IMR-90 (cell line): ENCODE measurements around the gene EXOC4. TPM values are rescaled to one million over a fixed set of nuclear protein-coding genes. Genes with fewer than 3 reads are reported as not detected.

ENCODE experiments used
- ATAC-seq: fragments of 200-7000 bp; cut with Tn5 transposase; 2 replicates; pipeline ENCODE4 v1.9.1; 2020; ENCODE audit warnings: low read depth, mild to moderate bottlenecking, moderate library complexity
- BruUV-seq: library from RNA; stranded (reverse); fragments of 400-500 nt; replicated peaks from 2 replicates; lab custom pipeline; 2021; lab: Mats Ljungman, UMichigan
- CTCF ChIA-PET: fragments of 300-600 bp; formaldehyde crosslinking; extraction: SDS; loops from one replicate; lab custom pipeline; 2021; ENCODE audit warnings: antibody characterized with exemption; lab: Yijun Ruan, JAX
- POLR2A ChIA-PET: fragments of 300-600 bp; sonication (Branson Sonifier 250); formaldehyde crosslinking; loops from one replicate; lab custom pipeline; 2022; ENCODE audit warnings: antibody characterized with exemption; ENCODE audit not compliant: unreplicated experiment; lab: Charles Lee
- DNase-seq: peaks from one replicate; pipeline ENCODE4 v3.0.0; 2013
- H2AFZ ChIP-seq: replicated peaks from 2 replicates; pipeline ENCODE3; 2013; ENCODE audit warnings: low read length, mild to moderate bottlenecking; ENCODE audit not compliant: poor library complexity
- H2AK5ac ChIP-seq: 2 replicates; pipeline ENCODE4 v1.6.1; 2013; ENCODE audit warnings: low read depth, low read length, inconsistent platforms
- H2AK9ac ChIP-seq: replicated peaks from 2 replicates; pipeline ENCODE3; 2013; ENCODE audit warnings: mild to moderate bottlenecking, low read depth, low read length, moderate library complexity; ENCODE audit not compliant: poor library complexity
- H2BK120ac ChIP-seq: 2 replicates; pipeline ENCODE4 v1.6.1; 2013; ENCODE audit warnings: low read depth, low read length, inconsistent platforms
- H2BK15ac ChIP-seq: 3 replicates; pipeline ENCODE4 v1.6.1; 2013; ENCODE audit warnings: low read depth, low read length, inconsistent platforms
- H2BK20ac ChIP-seq: 2 replicates; pipeline ENCODE4 v1.6.1; 2013; ENCODE audit warnings: low read depth, mild to moderate bottlenecking, inconsistent platforms, low read length, moderate library complexity
- H2BK5ac ChIP-seq: 2 replicates; pipeline ENCODE4 v1.6.1; 2013; ENCODE audit warnings: mild to moderate bottlenecking, low read depth, low read length, inconsistent platforms; ENCODE audit not compliant: poor library complexity, severe bottlenecking
- H3K14ac ChIP-seq: replicated peaks from 2 replicates; pipeline ENCODE4 v1.6.1; 2013; ENCODE audit warnings: low read depth, low read length, inconsistent platforms
- H3K18ac ChIP-seq: 2 replicates; pipeline ENCODE4 v1.6.1; 2013; ENCODE audit warnings: low read depth, low read length, control low read depth
- H3K23ac ChIP-seq: 2 replicates; pipeline ENCODE4 v1.6.1; 2013; ENCODE audit warnings: low read depth, low read length, inconsistent platforms
- H3K27ac ChIP-seq: 2 replicates; pipeline ENCODE4 v1.5.1; 2013; ENCODE audit warnings: mild to moderate bottlenecking, control low read depth, low read length; ENCODE audit not compliant: insufficient read depth
- H3K27me3 ChIP-seq: 2 replicates; pipeline ENCODE4 v1.6.1; 2013; ENCODE audit warnings: low read length; ENCODE audit not compliant: control insufficient read depth, insufficient read depth
- H3K36me3 ChIP-seq: 2 replicates; pipeline ENCODE4 v1.6.1; 2013; ENCODE audit warnings: low read length, mixed read lengths; ENCODE audit not compliant: control insufficient read depth, insufficient read depth
- H3K4ac ChIP-seq: 2 replicates; pipeline ENCODE4 v1.6.1; 2013; ENCODE audit warnings: low read depth, low read length, inconsistent platforms
- H3K4me1 ChIP-seq: 2 replicates; pipeline ENCODE4 v1.6.1; 2013; ENCODE audit warnings: low read length, mixed read lengths; ENCODE audit not compliant: control insufficient read depth, insufficient read depth
- H3K4me2 ChIP-seq: 2 replicates; pipeline ENCODE4 v1.6.1; 2013; ENCODE audit warnings: low read depth, mild to moderate bottlenecking, control low read depth, low read length, moderate library complexity
- H3K4me3 ChIP-seq: 2 replicates; pipeline ENCODE4 v1.5.1; 2013; ENCODE audit warnings: low read depth, mild to moderate bottlenecking, control low read depth, low read length, moderate library complexity; ENCODE audit not compliant: insufficient read depth
- H3K56ac ChIP-seq: 2 replicates; pipeline ENCODE4 v1.6.1; 2013; ENCODE audit warnings: low read length, inconsistent platforms; ENCODE audit not compliant: insufficient read depth; ENCODE audit errors: extremely low read depth
- H3K79me1 ChIP-seq, 2 experiments: 2 replicates each; pipeline ENCODE4 v1.6.1; 2013; ENCODE audit warnings: low read length in 2 of 2, inconsistent platforms in 1 of 2, low read depth in 1 of 2
- H3K9ac ChIP-seq: 2 replicates; pipeline ENCODE4 v1.6.1; 2013; ENCODE audit warnings: low read depth, low read length, control low read depth
- H3K9me1 ChIP-seq: 2 replicates; pipeline ENCODE4 v1.6.1; 2013; ENCODE audit warnings: low read length, inconsistent platforms; ENCODE audit not compliant: insufficient read depth
- H3K9me3 ChIP-seq: 2 replicates; pipeline ENCODE4 v1.6.1; 2013; ENCODE audit warnings: low read length; ENCODE audit not compliant: control insufficient read depth, insufficient read depth
- H4K20me1 ChIP-seq: 2 replicates; pipeline ENCODE4 v1.6.1; 2013; ENCODE audit warnings: low read length, inconsistent platforms; ENCODE audit not compliant: insufficient read depth
- H4K5ac ChIP-seq: 2 replicates; pipeline ENCODE4 v1.6.1; 2013; ENCODE audit warnings: mild to moderate bottlenecking, low read depth, low read length, control low read depth
- H4K8ac ChIP-seq, 2 experiments: 2 replicates each; pipeline ENCODE4 v1.6.1; 2013; ENCODE audit warnings: low read depth in 2 of 2, low read length in 2 of 2, control low read depth in 1 of 2, inconsistent platforms in 1 of 2
- H4K91ac ChIP-seq: 2 replicates; pipeline ENCODE4 v1.6.1; 2013; ENCODE audit warnings: low read depth, low read length, inconsistent platforms; ENCODE audit not compliant: insufficient read depth
- BHLHE40 ChIP-seq: fragments of 150-350 bp; IDR thresholded peaks from 2 replicates; pipeline ENCODE4 v1.6.1; 2016; ENCODE audit warnings: mild to moderate bottlenecking, low read depth, low read length
- CEBPB ChIP-seq: IDR thresholded peaks from 2 replicates; pipeline ENCODE4 v1.6.1; 2012; ENCODE audit warnings: low read depth, low read length, improper control_type of control experiment
- CHD1 ChIP-seq: IDR thresholded peaks from 2 replicates; pipeline ENCODE4 v1.6.1; 2012; ENCODE audit warnings: low read depth, low read length, improper control_type of control experiment
- CTCF ChIP-seq: conservative IDR thresholded peaks from 2 replicates; pipeline ENCODE4 v1.5.1; 2012; ENCODE audit warnings: mild to moderate bottlenecking, low read depth, low read length, improper control_type of control experiment
- ELK1 ChIP-seq: fragments of 150-350 bp; IDR thresholded peaks from 2 replicates; pipeline ENCODE4 v1.6.1; 2016; ENCODE audit warnings: low read depth, mild to moderate bottlenecking, low read length, moderate library complexity, borderline replicate concordance
- FOS ChIP-seq: fragments of 150-350 bp; IDR thresholded peaks from 2 replicates; pipeline ENCODE4 v1.6.1; 2016; ENCODE audit warnings: low read depth, low read length
- MAFK ChIP-seq: IDR thresholded peaks from 2 replicates; pipeline ENCODE4 v1.6.1; 2012; ENCODE audit warnings: low read depth, low read length, improper control_type of control experiment
- MAZ ChIP-seq: IDR thresholded peaks from 2 replicates; pipeline ENCODE4 v1.6.1; 2012; ENCODE audit warnings: low read depth, mild to moderate bottlenecking, low read length, improper control_type of control experiment, moderate library complexity, borderline replicate concordance
- MXI1 ChIP-seq: IDR thresholded peaks from 2 replicates; pipeline ENCODE4 v1.6.1; 2012; ENCODE audit warnings: low read depth, mild to moderate bottlenecking, low read length, moderate library complexity, borderline replicate concordance
- POLR2A ChIP-seq: IDR thresholded peaks from 2 replicates; pipeline ENCODE4 v1.6.1; 2012; ENCODE audit warnings: mild to moderate bottlenecking, low read depth, low read length
- RAD21 ChIP-seq: IDR thresholded peaks from 2 replicates; pipeline ENCODE4 v1.6.1; 2012; ENCODE audit warnings: low read length, improper control_type of control experiment
- RCOR1 ChIP-seq: IDR thresholded peaks from 2 replicates; pipeline ENCODE4 v1.6.1; 2012; ENCODE audit warnings: mild to moderate bottlenecking, low read length, improper control_type of control experiment; ENCODE audit not compliant: insufficient replicate concordance
- RFX5 ChIP-seq: IDR thresholded peaks from 2 replicates; pipeline ENCODE4 v1.8.0; 2012; ENCODE audit warnings: low read depth, mild to moderate bottlenecking, low read length, moderate library complexity
- SMC3 ChIP-seq: fragments of 150-350 bp; IDR thresholded peaks from 2 replicates; pipeline ENCODE4 v1.6.1; 2016; ENCODE audit warnings: low read depth, mild to moderate bottlenecking, antibody characterized with exemption, low read length, moderate library complexity
- USF2 ChIP-seq: fragments of 150-350 bp; IDR thresholded peaks from 2 replicates; pipeline ENCODE4 v1.6.1; 2017; ENCODE audit warnings: mild to moderate bottlenecking, antibody characterized with exemption, low read length, low read depth
- dilution Hi-C: fragments of 300-500 bp; cut with HindIII; formaldehyde crosslinking; loops from one replicate; pipeline ENCODE4 v1.14.3; 2018; ENCODE audit warnings: low sequenced_read_pairs; ENCODE audit not compliant: unreplicated experiment
- in situ Hi-C: fragments of 300-500 bp; cut with MboI; formaldehyde crosslinking; loops from 3 replicates; pipeline ENCODE4 v1.14.3; 2019; ENCODE audit warnings: low sequenced_read_pairs, inconsistent platforms, mixed read lengths
- intact Hi-C: fragments of 100-400 bp; cut with micrococcal nuclease; formaldehyde crosslinking; loops from 2 replicates; pipeline ENCODE4 v1.10.0; 2022
- polyA plus RNA-seq, 3 experiments: library from polyadenylated mRNA; depleted of rRNA; stranded (reverse); fragments of >200 nt; gene quantifications; 2 replicates each; pipeline ENCODE4 v1.2.3, GENCODE V29; 2012; ENCODE audit warnings: low replicate concordance in 1 of 3
- total RNA-seq: library from RNA; depleted of rRNA; stranded (reverse); fragments of >200 nt; gene quantifications from 2 replicates; pipeline ENCODE4 v1.2.3, GENCODE V29; 2012

Gene EXOC4
- total and polyA plus RNA-seq, 2 of the 4 experiments (the other 2 are of a cell fraction): 25.4 to 94.6 TPM

DNA sequence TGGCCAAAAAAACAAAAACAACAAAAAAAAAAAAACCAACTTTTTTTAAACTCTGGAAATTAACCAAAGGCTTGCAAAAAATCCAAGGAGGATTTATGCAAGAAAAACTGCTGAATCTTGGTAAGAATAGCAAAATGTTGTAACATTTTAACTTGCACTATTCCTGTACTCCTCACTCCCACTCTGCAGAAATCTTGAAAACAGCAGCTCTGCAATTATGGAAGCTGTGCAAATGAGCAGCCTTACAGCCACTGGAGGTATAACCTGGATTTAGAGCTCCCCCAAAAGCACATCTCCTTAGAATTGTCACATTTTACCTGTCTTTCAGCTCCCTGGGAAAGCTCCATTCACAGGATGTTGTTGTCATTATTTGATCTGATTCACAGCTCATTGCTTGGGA is 832.4 kb downstream of the EXOC4 start:
- H2BK20ac ChIP-seq: no peak overlapping the region
- CTCF ChIA-PET: no interaction called here
- H3K14ac ChIP-seq: no peak overlapping the region

More for the DNA sequence above, 832.4 kb downstream of the EXOC4 start:
- in situ Hi-C loops (no loop called here), dilution Hi-C loops (no loop called here), intact Hi-C loops (no loop called here)
- no peaks in the 10 kb centered on the region for H3K27me3 ChIP-seq
- no peaks in the 10 kb centered on the region for H3K79me1 ChIP-seq
- H2AFZ ChIP-seq: no peak overlapping the region
- ATAC-seq (no peak), DNase-seq (no peak)
- no peaks in the 10 kb centered on the region for H4K20me1 ChIP-seq
- no peak overlapping the region for H3K4me3 ChIP-seq
- no peaks in the 10 kb centered on the region for H3K36me3 ChIP-seq
- no peak overlapping the region for H2BK15ac ChIP-seq
- no peak overlapping the region for H2AK9ac ChIP-seq
- POLR2A ChIA-PET: no interaction called here
- H3K18ac ChIP-seq: no peak overlapping the region
- H3K23ac ChIP-seq: no peak overlapping the region
- H3K4me1 ChIP-seq: no peaks in the 10 kb centered on the region
- H3K4ac ChIP-seq: no peak overlapping the region
- H3K27ac ChIP-seq: no peak overlapping the region
- H2BK120ac ChIP-seq: no peak overlapping the region
- no peak overlapping the region for H4K91ac ChIP-seq
- no peak overlapping the region for H4K8ac ChIP-seq
- no peak overlapping the region for H3K4me2 ChIP-seq
- H3K9ac ChIP-seq: no peak overlapping the region
- peaks cover 3% of the 10 kb centered on the region; the same call in 1 of the 2 replicates for H3K9me3 ChIP-seq
- BruUV-seq: no TSS peak
- H3K9me1 ChIP-seq: no peaks in the 10 kb centered on the region
- TF ChIP-seq RCOR1 (no peak), RFX5 (no peak), ELK1 (no peak), USF2 (no peak), SMC3 (no peak), CTCF (no peak), POLR2A (no peak), MAFK (no peak), MXI1 (no peak), CEBPB (no peak), CHD1 (no peak), FOS (no peak), RAD21 (no peak), MAZ (no peak), BHLHE40 (no peak)
- H2BK5ac ChIP-seq: no peak overlapping the region
- no peak overlapping the region for H4K5ac ChIP-seq
- H2AK5ac ChIP-seq: no peak overlapping the region
- H3K56ac ChIP-seq: no peak overlapping the region
